GM12892 (cell line): ENCODE data around the gene APBB1.

Source experiments
- POLR2A ChIP-seq: IDR thresholded peaks from 2 replicates; pipeline ENCODE4 v1.6.1; 2011; ENCODE audit warnings: low read depth, low read length, control low read depth
- TAF1 ChIP-seq: IDR thresholded peaks from 2 replicates; pipeline ENCODE4 v1.6.1; 2011; ENCODE audit warnings: low read depth, mild to moderate bottlenecking, control low read depth, low read length, borderline replicate concordance

GRCh38 chr11:6431861-6432260 lies 13.0 kb upstream of the APBB1 start:
- no peak for TF ChIP-seq POLR2A
- TF ChIP-seq TAF1 = no peak
